Ureter (tissue), 1 donor: ENCODE data around the gene ITPK1. TPM values are rescaled to one million over a fixed set of nuclear protein-coding genes. Genes with fewer than 3 reads are reported as not detected.

Experiments
- DNase-seq: peaks from one replicate; pipeline ENCODE4 v3.0.0-alpha.2; 2020; ENCODE audit warnings: low spot score
- total RNA-seq: library from RNA; stranded (reverse); gene quantifications from one replicate; pipeline ENCODE4 v1.2.4, GENCODE V29; 2023
- donor health status: DM: yes; HTN: yes; CAD: no.

Gene ITPK1
- total RNA-seq, 1 donor from 2014 or later = 70.4 TPM

DNA sequence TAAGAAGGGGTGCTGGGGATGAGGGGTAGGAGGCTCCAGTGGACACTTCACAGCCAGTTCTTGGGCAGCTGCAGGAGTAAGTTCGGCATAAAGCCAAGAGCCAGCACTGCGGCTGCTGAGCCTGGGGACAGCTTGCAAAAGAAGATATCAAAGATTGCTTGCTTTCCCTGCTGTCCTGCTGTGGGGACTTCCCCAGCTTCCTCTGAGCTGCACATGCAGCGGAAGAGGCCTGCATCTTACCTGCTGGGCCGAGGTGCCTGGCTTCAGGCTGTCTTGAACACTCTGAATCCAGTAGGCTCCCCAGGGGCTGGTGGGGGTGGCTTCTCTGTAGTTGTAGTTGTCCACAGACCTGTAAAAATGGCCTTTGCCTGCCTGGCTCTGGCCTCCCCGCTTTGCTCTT, 191.5 kb downstream of the ITPK1 start:
- DNase-seq = no peak

DNA sequence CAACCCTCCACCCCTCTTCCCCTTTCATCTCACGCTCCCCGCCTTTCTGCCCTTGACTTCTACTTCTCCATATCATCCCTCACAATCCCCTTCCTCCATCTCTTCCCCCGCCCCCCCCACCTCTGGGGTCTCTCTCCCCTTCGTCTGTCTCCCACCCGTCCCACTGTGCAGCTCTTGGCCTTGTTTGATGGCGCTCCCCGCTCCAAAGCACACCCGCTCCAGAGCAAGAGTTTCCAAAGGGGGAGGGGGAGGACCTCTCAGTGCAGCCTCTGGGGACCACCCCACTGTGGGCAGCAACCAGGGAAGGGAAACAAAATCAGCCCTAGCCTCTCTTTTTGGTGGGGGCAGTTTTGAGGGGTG, 192.0 kb downstream of the ITPK1 start:
- DNase-seq = no peak

DNA sequence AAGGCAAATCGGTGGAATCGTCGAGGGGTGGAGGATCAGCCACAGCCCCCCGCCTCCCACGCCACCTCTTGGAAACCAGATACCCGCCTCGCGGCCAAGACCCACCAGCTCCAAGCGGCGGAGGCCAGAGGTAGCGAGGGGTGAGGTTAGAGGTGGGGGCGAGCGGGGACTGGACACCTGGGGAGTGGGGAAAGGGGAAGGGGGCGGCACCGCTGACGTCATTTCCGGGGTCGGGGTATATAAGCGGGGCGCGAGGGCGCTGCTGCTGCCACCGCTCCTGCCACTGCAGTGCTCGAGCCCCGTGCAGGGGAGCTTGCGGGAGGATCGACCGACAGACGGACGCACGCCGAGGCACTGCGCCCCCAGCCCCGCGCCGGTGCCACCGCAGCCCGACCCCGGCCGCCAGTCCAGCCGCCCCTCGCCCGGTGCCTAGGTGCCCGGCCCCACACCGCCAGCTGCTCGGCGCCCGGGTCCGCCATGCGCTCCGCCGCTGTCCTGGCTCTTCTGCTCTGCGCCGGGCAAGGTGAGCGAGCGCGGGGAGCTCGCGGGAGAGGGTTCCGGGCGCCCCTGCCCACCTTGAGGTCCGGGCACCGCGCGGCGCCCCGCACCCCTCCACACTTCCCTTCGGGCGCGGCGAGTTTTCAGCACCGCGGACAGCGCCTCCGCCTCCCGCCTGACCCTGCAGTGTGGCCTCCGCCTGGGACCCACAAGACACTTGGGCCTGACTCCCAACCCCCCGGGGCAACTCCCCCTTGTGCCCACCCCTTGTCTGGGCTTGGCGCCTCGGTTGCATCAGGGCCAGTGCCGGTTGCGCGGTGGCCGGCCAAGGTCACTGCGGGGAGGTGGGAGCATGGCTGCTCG, 192.6 kb downstream of the ITPK1 start, which contains the start of gene CHGA:
Gene CHGA (plus strand): TSS at position 268 of the 861 bp plus-strand sequence. CDS start 210 bp downstream, at position 478.
- DNase-seq = no peak

DNA sequence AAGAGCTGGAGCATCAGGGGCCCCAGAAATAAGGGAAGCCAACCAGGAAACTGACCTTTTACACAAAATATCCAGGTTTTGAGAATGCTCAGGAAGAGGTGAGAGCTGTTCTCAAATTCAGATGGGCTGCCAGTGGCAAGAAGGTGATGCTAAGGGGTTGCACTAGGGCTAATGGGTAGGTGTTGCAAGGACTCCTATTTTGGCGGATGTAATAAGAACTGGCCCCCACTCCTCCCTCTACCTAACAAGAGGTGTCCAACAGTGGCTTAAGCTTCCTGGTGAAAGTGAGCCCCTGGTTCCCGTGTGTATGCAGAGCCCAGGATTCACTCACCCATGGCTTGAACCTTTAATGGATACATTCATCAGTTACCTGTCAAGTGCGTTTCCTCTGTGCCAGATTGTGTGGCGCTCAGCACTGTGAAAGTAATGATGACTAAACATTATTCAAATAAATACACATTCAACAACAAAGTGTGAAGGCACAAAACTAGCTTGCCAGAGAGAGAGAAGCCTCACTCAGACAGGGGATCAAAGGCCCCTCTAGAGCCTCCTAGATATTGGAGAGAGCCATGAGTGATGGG, 193.5 kb downstream of the ITPK1 start:
- DNase-seq = no peak

DNA sequence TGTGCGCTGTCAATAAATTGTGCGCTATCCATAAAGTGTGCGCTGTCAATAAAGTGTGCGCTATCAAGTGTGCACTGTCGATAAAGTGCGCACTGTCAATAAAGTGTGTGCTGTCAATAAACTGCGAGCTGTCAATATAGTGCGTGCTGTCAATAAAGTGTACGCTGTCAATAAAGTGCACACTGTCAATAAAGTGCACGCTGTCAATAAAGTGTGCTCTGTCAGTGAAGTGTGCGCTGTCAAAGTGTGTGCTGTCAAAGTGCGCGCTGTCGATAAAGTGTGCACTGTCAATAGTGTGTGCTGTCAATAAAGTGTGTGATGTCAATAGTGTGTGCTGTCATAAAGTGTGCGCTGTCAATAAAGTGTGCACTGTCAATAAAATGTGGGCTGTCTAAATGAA, 195.7 kb downstream of the ITPK1 start:
- DNase-seq = no peak

DNA sequence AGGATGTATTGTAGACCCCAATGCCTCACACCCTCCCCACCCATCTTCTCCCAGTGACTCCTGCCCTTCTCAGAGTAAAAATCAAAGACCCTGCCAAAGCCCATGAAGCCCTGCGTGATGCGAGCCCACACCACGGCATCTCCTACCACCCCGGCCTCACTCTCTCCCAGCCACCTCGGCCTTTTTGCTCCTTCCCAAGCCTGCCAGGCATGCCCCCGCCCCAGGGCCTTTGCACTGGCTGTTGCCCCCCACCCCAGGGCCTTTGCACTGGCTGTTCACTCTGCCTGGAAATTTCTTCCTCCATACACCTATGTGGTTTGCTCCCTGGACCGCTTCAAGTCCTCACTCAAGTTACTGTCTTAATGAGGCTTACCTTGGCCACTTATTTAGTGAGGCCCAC, 197.8 kb downstream of the ITPK1 start:
- DNase-seq = no peak

DNA sequence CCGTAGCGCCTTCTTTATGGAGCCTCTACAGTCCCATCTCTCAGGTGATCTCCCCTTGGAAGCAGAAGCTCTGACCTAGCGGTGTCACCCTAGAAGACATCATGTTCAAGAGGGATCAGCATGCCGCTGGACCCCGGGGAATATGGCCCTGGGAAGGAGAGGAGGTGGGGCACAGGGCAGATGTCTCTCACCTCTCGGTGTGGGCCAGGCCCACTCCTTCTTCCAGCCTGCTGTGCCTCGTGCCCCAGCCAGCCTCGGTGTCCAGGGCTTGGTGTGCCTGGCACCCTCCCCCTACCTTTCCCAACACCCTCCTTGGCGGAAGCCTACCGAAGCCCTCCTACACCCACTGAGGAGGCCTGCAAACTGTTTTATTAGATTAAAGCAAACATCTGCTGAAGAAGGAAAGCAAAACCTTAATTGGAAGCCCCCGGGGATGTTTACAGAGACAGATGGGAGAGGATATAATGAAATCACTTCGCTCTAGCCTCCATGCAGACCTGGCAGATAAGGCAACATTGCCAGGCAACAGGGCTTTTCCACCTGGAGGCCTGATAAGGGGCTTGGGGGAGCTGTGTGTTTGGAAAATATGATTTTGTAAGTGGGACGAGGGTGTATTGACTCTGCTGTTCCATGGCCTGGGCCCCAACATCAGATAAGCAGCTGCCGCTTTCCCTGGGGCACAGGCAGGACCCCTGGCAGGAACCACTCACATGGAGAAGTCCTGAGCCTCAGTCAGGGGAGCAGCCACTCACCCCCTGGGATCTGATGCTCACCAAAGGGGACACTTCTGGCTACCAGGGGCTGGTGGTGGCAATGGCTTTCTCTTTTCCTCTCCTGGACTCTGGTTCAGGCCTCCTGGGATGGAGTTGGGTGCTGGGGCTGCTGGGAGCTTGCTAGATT, 198.4 kb downstream of the ITPK1 start:
- DNase-seq = no peak

DNA sequence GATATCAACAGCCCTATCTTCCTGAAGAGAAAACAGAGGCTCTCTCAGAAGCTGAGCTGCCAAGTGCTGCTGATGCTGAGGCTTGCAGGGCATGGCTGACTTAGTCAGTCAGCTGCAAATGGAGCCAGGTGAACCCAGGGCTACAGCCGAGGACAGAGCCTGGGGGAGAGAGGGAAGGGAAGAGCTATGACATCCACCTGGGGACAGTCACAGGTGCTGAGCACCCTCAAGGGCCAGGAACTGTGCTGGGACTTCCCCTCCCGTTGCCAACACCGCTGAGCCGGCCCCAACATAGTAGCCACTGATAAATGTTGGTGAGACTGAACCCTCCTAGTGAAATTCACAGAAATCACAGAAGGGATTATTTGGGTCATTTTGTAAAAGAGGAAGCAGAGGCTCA, 199.5 kb downstream of the ITPK1 start:
- no peak for DNase-seq

DNA sequence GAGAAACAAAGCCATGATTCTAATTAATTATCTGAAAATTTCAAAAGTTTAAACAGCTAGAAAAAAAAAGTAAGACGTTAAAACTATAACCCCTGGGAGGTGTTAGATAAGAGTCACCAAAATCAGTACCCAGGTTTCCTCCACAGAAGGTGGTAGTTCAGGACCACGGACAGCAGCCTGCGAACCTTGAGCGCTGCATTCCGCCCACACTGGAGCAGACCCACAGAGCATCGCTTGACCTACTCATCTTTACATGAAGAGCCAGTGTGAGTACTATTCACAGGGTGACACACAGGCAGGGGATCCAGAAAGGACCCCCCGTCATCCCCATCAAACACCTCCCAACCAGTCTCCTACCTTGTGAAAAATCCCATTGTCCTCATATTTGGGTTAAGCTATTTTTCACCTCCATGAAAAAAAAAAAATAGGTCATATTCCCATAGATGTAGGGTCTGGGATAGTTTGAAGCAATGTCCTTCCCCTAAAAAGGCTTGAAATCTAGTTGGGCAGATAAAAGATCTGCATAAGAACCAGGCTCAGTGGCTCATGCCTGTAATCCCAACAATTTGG, 201.6 kb downstream of the ITPK1 start:
- no peak for DNase-seq

DNA sequence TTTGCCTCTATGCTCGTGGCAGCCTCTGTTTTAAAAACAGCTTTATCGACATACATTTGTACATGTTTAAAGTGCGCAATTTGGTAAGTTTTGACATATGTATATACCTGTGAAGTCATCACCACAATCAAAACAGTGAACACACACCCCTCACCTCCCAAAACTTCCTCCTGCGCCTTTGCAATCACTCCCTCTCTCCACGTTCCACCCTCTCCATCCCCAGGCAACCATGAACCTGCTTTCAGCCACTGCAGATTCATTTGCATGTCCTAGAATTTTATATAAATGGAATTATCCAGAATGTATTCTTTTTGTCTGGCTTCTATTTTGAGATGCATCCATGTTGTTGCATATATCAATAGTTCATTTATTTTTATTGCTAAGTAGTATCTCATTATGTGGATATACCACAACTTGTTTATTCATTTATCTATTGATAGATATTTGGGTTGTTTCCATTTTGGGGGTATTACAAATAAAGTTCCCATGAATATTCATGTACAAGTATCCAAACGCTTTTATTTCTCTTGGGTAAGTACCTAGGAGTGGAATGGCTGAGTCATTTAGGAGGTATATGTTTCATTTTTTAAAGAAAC, 208.3 kb downstream of the ITPK1 start:
- no peak for DNase-seq

DNA sequence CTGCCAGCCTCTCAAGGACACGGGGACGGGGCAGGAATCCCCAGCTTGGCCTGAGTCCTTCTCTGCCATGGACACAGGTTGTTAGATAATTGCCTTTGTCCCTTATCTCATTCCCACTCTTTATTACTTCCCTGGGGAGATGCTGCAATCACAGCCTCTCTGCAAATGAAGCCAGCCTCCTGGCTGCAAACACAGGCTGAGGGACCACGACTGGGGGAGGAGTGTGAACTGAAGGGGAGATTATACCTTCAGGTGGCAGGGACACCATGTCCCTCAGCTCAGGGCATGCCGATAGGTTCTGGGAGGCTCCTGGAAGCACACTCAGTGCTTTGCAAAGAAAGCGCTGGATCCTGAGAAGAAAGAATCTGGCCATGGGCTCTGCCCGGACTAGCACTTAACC, 208.9 kb downstream of the ITPK1 start:
- DNase-seq = no peak

DNA sequence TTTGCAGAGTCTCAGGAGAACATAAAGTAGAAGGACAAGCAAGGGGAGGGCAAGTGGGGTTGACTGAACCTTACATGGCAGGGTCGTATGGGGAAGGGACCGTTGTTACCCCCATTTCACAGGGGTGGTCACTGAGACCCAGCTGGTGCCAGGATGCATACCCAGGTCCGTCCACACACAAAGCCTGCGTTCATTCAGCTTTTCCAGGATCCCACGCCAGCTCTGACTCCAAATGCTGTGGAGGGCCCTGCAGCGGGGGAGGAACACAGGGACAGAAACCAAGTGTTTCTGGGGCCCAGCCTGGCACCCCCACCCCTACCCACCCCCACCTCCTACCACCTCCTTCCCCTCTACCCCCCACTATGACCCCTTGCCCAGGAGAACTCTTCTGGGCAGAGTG, 209.3 kb downstream of the ITPK1 start:
- DNase-seq = no peak

DNA sequence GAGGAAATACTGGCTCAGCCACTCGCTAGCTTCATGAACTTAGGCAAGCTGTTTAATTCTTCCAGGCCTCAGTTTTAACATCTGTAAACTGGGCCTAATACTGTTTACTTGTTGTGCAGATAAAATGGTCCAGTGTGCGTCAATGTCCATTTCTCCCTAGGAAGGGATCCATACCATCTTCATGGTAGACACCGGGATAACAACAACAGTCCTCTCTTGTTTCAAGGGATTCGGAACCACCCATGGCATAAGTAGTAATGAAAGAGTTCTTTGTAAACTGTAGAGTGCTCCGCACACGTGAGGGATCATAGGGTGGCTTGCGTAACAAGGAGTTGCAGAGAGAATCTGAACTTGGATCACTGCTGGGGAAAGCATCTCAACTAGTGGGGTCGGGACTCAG, 210.1 kb downstream of the ITPK1 start:
- no peak for DNase-seq

DNA sequence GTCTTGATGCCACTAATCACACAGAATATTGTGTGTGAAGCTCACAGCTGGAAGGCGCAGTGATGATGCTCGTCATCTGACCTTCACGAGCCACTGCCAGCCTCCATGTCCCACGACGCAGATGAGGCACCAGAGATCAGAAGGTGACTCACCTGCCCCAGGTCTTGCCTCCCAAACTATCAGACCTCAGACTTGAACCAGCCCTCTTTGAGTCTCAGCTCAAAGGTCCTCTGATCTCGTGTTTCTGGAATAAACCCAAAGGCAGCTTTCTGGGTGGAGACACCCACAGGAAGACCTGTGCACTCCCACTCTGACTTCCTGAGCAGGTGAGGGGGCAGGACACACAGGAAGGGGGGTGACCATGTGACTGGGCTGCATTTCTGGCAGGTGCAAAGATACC, 212.4 kb downstream of the ITPK1 start:
- no peak for DNase-seq

DNA sequence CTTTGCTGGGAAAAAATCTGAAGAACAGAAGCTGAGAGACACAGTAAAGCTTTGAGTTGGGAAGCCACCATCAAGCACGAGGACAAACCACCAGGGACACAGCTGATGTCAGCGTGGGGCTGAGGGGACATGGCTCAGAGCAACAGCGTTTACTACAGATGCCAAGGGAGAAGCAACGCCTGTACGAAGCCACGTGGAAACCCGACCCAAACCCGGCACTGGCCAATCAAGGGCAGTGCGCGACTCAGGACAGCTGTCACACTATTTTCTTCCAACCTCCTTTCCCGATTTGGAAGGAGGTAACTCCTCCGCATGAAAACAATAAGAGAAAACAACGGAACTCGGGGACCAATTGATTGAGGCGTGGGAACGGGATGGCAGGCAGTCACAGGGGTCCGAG, 213.0 kb downstream of the ITPK1 start:
- DNase-seq = no peak

DNA sequence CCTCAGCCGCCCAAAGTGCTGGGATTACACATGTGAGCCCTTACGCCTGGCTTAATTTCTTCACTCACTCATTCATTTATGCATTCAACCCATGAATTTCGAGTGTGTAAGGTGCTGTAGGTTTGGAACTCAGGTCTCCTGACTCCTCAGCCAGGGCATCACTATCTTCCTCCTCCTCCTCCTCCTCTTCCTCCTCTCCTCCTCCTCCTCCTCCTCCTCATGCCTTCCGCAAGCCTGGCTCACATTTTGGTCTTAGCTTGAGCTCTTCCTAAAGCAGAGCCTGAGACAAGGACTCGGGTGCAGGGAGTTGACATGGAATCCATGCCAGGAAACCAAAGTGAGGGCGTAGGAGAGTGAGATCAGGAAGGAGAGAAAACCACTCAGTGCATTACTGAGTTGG, 213.5 kb downstream of the ITPK1 start:
- DNase-seq = no peak

DNA sequence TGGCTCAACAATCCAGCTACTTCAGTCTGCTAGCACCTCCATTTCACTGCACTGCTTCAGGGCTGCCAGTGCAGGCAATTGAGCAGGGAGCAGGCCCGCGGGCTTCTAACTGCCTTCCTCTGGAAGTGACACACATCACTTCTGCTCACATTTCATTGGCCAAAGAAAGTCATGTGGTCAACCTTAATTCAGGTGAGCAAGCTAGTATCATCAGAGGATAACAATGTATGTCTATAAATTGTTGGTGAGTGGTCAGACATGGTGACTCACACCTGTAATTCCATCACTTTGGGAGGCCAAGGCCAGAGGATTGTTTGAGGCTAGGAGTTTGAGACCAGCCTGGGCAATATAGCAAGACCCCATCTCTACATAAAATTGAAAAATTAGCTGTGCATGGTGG, 215.1 kb downstream of the ITPK1 start:
- DNase-seq = no peak

DNA sequence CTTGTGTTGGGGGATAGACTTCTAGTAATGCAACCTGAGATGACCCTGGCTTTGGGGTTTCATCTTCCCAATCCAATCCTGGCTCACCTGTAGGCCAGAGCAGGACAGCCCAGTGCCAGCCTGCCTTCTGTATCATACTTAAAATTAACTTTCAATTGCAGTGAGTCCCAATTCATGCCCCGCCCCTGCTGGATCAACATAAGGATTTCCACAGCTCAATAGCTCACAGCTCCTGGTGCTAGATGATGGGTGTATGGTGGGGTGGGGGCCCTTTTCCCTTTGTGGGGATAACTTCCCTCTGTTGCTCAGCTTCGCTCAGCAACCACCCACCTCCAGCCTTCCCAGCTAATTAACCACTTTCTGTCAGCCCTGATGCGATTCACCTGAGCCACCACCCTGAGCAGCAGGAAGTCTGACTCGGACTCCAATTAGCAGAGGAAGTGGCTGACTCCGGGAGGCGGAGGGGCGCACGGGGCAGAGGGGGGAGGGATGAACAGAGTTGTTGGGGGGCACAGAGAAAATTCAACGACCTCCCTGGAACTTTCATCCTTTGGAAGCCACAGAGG, 217.1 kb downstream of the ITPK1 start:
- DNase-seq = no peak

DNA sequence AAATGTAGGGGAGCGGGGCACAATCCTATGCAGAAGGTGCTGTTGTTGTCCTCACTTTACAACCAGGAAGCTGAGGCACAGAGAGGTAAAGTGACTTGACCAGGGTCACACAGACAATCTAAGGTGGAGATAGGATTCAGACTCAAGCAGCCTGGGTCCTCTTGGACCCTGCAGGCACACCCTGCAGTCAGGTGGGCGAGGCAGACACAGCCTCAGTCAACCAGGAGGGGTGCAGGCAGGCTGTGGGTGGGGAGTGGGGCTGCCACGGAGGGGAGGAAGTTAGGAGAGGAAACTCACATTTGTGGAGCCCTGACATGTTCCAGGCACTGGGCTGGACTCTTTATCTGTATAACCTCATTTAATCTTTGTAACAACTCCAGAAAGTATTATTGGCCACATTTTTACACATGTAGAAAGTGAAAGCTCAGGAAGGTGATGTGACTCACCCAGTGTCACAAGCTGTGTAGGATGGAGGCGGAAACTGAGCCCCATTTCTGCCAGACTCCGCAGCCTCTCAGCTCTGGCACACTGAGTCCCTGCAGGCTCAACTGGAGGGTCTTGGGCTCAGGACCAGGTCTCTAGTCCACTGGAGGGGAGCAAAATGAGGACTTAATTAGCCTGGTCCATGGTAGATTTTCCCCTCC, 217.7 kb downstream of the ITPK1 start:
- DNase-seq = no peak

DNA sequence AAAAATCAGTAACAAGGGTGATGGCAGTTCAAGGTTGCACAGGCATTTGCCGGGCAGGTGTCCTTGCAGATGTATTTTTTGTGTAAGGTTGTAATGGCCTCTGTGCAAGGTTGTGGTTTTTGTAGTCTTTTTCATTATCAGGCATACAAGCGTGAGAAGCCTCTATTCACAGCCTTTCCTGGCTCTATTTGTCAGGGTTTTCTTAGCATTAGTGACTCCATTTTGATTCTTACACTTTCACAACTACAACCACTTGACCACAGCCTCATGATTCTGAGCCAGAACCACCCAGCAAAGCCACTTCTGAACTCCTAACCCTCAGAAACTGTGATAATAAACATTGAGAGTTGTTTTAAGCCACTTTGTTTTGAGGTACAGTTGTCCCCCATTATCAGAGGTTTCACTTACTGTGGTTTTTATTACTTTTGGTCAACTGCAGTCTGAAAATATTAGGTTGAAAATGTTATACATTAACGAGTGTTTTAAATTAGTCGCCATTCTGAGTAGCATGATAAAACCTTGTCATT, 220.3 kb downstream of the ITPK1 start:
- no peak for DNase-seq

DNA sequence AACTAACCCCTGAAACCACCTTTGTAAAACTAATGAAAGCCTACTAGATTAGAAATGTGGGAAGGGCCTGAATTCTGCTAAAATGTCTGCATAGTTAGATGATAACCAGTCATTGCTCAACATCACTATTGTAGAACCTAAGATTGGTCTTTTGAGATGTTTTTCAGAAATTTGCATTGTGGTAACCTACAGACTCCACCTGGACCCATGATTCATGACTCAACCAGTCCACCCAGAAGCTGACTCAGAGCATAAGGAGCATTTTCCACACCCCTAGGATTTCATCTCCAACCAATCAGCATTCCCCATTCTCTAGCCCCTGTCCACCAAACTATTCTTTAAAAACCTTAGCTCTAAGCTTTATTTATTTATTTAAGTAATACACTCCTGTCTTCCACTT, 223.1 kb downstream of the ITPK1 start:
- no peak for DNase-seq
